Lower leg skin (tissue), 4 donors: Measurements from ENCODE around the gene PLEKHM1. TPM values are rescaled to one million over a fixed set of nuclear protein-coding genes. Genes with fewer than 3 reads are reported as not detected.

ENCODE experiments used
- DNase-seq, 2 donors: peaks; one replicate each; pipeline ENCODE4 v3.0.0-alpha.2; 2019; ENCODE audit warnings: low spot score in 2 of 2
- H3K4me3 ChIP-seq: fragments of 200-600 bp; sonication (generic); 2 replicates; pipeline ENCODE4 v1.5.1; 2017; ENCODE audit warnings: mild to moderate bottlenecking, low read depth; ENCODE audit not compliant: poor library complexity, severe bottlenecking
- POLR2A ChIP-seq, 2 donors: fragments of 450-650 bp; IDR thresholded peaks; one replicate each; pipeline ENCODE4 v1.6.1; 2016 to 2017; ENCODE audit warnings: antibody characterized with exemption in 2 of 2, mild to moderate bottlenecking in 1 of 2, moderate library complexity in 1 of 2
- WGBS, 2 donors: methylation state at CpG; one replicate each; pipeline ENCODE4 v1.1.5; 2018; 5-methylcytosine and 5-hydroxymethylcytosine counted together
- intact Hi-C: fragments of 100-400 bp; cut with DNase I; formaldehyde crosslinking; loops from one replicate; pipeline ENCODE4 v1.15.0; 2023; ENCODE audit warnings: low total_unique reads
- total RNA-seq, 4 donors: library from RNA; depleted of rRNA; stranded (reverse); fragments of >200 nt; gene quantifications; one replicate each; pipeline ENCODE4 v1.1.0, GENCODE V29; 2016
- TF ChIP-seq, protein P1 (sequence below), 3 donors: fragments of 450-650 bp; IDR thresholded peaks; one replicate each; pipeline ENCODE4 v1.5.1; 2016; ENCODE audit warnings: antibody characterized with exemption in 3 of 3, mild to moderate bottlenecking in 3 of 3, moderate library complexity in 2 of 3

PLEKHM1 gene
- total RNA-seq, 4 donors from 2014 or later, result 66.7 to 199 (median 130) TPM

DNA sequence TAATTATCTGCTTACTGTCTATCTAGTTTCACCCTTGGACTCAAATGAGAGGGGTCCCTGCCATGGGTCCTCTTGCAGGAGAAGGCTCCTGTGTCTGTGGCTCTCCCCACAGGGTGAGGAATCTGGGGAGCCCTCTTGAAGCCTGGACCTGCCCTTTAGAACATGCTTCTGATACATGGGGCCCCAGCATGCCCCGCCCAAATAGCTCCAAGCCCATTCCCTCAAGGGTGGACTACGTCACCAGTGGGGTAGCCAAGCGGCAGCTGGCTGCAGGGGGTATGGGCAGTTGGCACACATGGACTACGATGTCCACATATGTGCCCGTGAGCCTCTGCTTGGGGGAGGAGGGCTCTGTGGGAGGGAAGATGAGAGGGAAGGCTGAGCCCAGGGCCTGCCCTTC lies 97.1 kb downstream of the PLEKHM1 start:
- DNase-seq, result no peak
- no peak overlapping the region for H3K4me3 ChIP-seq
- no peak for TF ChIP-seq POLR2A (IDR thresholded peaks at IDR 0.05)
- TF ChIP-seq, protein P1, sequence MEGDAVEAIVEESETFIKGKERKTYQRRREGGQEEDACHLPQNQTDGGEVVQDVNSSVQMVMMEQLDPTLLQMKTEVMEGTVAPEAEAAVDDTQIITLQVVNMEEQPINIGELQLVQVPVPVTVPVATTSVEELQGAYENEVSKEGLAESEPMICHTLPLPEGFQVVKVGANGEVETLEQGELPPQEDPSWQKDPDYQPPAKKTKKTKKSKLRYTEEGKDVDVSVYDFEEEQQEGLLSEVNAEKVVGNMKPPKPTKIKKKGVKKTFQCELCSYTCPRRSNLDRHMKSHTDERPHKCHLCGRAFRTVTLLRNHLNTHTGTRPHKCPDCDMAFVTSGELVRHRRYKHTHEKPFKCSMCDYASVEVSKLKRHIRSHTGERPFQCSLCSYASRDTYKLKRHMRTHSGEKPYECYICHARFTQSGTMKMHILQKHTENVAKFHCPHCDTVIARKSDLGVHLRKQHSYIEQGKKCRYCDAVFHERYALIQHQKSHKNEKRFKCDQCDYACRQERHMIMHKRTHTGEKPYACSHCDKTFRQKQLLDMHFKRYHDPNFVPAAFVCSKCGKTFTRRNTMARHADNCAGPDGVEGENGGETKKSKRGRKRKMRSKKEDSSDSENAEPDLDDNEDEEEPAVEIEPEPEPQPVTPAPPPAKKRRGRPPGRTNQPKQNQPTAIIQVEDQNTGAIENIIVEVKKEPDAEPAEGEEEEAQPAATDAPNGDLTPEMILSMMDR (IDR thresholded peaks at IDR 0.05), result no peak
- WGBS, 2 donors, result 87% methylated on average over 5 of the region's 5 CpGs
- intact Hi-C loops, result no loop called here

DNA sequence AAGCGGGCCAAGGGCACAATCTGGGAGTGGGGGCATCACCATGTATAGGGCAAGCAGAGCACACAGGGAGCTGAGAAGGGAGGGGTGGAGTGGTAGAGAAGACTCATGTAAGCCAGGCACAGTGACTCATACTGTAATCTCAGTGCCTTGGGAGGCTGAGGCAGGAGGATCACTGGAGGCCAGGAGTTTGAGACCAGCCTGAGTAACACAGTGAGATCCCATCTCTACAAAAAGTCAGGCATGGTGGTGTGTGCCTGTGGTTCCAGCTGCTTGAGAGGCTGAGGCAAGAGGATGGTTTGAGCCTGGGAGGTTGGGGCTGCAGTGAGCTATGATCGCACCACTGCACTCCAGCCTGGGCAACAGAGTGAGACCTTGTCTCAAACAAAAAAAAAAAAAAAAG lies 98.6 kb downstream of the PLEKHM1 start:
- no peak for DNase-seq
- no peak overlapping the region for H3K4me3 ChIP-seq
- TF ChIP-seq, protein P1 (IDR thresholded peaks at IDR 0.05), result no peak
- intact Hi-C loops, result no loop called here
- 93 to 98% methylated on average over 2 of the region's 2 CpGs for WGBS, 2 donors

DNA sequence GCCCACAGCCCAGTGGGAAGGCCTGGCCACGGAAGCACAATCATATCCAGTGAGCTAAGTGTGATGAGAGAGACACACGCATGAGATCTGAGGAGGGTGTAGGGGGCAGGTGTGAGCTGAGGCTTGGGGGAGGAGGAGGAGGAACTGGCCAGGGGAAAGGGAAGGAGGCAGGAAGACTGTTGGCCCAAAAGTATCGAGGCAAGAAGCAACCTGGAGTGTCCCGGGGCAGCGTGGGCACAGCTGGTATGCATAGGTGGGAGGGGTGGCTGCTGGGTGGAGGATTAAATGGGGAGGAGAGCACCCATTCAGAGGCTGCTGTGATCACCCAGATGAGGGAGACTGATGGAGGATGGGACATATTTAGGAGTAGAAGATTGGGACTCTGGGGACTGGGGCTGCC lies 99.2 kb downstream of the PLEKHM1 start:
- intact Hi-C loops, result no loop called here
- TF ChIP-seq, protein P1 (IDR thresholded peaks at IDR 0.05), result no peak
- no peak for TF ChIP-seq POLR2A (IDR thresholded peaks at IDR 0.05)
- no peak overlapping the region for H3K4me3 ChIP-seq
- WGBS, 2 donors, result 40 to 44% methylated on average over 5 of the region's 5 CpGs
- DNase-seq, result no peak

DNA sequence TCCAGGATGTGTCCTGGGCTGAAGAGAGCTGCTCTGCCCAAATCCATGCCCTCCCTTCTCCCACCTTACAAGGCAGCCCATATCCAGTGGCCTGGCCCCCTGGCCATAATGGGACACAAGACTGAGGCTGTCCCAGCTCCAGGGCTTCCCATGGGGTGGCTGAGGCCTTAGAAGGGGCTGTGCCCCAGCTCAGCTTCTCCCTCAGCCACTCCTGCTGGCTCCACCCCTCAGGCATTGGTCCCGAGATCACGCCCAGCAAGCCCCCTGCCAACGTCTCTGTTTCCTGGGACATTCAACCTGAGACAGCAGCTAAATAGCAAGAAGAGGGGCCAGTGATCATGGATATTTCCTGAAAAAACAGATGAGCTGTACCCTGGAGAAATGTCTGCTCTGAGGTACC lies 101.2 kb downstream of the PLEKHM1 start:
- DNase-seq, result no peak
- 32 to 35% methylated on average over 3 of the region's 3 CpGs for WGBS, 2 donors
- intact Hi-C loops, result loop anchor here (5.0 kb wide), 2 partner anchors 112 to 172 kb away; no protein-coding TSS in a partner anchor
- no peak for TF ChIP-seq POLR2A (IDR thresholded peaks at IDR 0.05)
- TF ChIP-seq, protein P1 (IDR thresholded peaks at IDR 0.05), result no peak
- H3K4me3 ChIP-seq, result no peak overlapping the region

DNA sequence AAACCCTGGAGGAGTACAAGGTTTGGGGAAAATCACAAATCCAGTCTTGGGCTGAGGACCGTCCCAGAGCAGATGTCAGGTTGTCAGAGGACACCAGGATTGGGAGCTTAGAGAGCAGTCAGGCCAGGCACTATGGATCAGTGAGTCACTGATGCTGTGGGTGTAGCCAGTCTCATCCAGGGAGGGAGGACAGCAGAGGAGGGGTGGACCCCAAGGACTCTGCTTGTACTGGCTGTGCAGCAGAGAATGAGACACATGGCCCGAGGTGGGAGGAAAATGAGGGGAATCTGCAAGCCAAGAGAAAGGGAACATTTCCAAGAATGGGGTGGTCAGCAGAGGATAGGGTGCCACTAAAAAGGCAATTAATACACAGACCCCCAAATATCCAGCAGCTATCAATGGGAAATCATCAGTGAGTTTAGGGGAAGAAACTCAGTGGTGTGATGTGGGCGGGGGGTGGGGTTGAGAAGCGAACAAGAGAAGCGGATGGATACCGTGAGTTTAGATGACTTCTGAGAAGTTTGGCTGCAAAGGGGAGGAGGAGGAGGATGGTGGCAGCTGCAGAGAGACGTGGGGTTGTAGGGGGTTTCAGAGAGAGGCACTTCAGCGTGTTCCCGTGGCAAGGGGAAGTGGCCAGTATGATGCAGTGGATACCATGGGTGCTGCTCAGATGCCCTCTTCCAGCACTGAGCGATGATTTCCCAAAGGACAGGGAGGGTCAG lies 101.8 kb downstream of the PLEKHM1 start:
- intact Hi-C loops, result loop anchor here (5.0 kb wide), 2 partner anchors 111 to 171 kb away; no protein-coding TSS in a partner anchor
- 59 to 66% methylated on average over 10 of the region's 10 CpGs for WGBS, 2 donors
- H3K4me3 ChIP-seq, result no peak overlapping the region
- DNase-seq, result no peak
- TF ChIP-seq POLR2A (IDR thresholded peaks at IDR 0.05), result no peak
- TF ChIP-seq, protein P1 (IDR thresholded peaks at IDR 0.05), result no peak

DNA sequence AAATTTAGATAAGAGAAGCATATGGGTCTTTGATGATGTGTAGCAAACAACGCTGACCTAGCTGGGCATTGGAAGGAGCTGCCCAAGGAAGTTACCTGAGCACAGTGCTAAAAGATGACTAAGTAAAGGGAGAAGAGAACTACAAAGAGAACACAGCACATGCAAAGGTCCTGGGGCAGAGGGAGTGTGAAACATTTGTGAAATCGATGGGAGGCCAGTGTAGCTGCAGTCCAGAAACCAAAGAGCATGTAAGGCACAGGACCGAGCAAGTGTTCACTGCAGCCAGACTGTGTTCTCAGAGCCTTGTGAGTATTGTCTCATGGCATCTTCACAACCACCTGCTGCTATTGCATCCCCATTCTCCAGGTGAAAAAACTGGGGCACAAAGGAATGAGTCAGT lies 102.8 kb downstream of the PLEKHM1 start:
- WGBS, 2 donors, result 93 to 95% methylated on average over 3 of the region's 3 CpGs
- H3K4me3 ChIP-seq, result no peak overlapping the region
- DNase-seq, result no peak
- intact Hi-C loops, result loop anchor here (5.0 kb wide), 2 partner anchors 110 to 170 kb away; no protein-coding TSS in a partner anchor
- TF ChIP-seq, protein P1 (IDR thresholded peaks at IDR 0.05), result no peak
- TF ChIP-seq POLR2A (IDR thresholded peaks at IDR 0.05), result no peak
